Measurements from ENCODE around the gene RAB25. TPM values are rescaled to one million over a fixed set of nuclear protein-coding genes. Genes with fewer than 3 reads are reported as not detected.
A peak's percentile ranks its signal among the peaks of the same experiment; 100 is the strongest.

Gene RAB25
- total and polyA plus RNA-seq, 2 of the 13 experiments (the other 11 are each of a cell fraction or from before 2014, with no cell fraction given), result 0.20 to 0.22 TPM

GRCh38 chr1:156112276-156113137 is 51.5 kb downstream of the RAB25 start (continued):
- no peak for TF ChIP-seq ZBTB10 (CRISPR knock-in tag; IDR thresholded peaks at IDR 0.05; ENCODE audit: borderline replicate concordance)
- TF ChIP-seq ZSCAN25 (CRISPR knock-in tag; IDR thresholded peaks at IDR 0.05), result no peak
- TF ChIP-seq, protein P1, sequence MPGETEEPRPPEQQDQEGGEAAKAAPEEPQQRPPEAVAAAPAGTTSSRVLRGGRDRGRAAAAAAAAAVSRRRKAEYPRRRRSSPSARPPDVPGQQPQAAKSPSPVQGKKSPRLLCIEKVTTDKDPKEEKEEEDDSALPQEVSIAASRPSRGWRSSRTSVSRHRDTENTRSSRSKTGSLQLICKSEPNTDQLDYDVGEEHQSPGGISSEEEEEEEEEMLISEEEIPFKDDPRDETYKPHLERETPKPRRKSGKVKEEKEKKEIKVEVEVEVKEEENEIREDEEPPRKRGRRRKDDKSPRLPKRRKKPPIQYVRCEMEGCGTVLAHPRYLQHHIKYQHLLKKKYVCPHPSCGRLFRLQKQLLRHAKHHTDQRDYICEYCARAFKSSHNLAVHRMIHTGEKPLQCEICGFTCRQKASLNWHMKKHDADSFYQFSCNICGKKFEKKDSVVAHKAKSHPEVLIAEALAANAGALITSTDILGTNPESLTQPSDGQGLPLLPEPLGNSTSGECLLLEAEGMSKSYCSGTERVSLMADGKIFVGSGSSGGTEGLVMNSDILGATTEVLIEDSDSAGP (CRISPR knock-in tag; IDR thresholded peaks at IDR 0.05; ENCODE audit: borderline replicate concordance), result no peak

DNA sequence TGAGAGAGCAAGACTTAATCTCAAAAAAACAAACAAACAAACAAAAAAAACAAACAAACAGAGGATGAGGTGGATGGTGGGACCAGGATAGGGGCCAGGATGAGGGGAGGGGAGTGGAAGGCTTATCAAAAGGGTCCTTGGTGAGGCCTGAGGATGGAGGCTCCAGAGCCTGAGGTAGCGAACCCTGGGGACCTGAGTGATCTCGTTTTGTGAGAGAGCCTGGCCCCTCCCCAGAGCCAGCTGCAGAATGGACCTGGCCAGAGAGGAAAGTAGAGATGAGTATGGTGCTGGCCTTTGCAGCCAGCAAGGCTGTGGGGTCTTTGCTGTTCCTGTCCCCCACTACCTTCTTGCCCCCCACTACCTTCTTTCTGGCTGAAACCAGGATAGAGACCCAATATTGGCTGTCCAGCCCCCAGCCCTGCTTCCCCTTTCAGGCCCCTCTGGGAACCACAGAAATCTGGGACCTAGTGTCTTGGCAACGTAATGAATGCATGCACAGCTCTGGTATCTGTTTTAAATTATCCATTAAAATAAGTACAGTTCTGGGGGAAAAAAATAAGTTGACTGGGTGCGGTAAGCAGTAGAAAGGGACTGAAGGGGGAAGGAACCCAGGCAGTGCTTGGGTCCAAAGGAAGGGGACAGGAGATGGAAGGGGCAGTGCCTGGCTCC is 52.5 kb downstream of the RAB25 start:
- BruUV-seq (replicated peaks), result no TSS peak
- ATAC-seq, result no peak
- no peak for DNase-seq (ENCODE audit: low spot score)
- H3K27me3 ChIP-seq (ENCODE audit: control insufficient read depth in 1 of 2, insufficient read depth in 2 of 2, low read length in 2 of 2), result no peaks in the 10 kb centered on the region; a peak in 1 of 5 replicates
- ChIA-PET CTCF (ENCODE audit: low intra/inter-chr PET ratio, low total read pairs) (no interaction called here), POLR2A (interaction anchor here (0.9 to 6.1 kb wide), 8 partner anchors 8 to 344 kb away, joined by 3 to 90 read pairs (median 8); no protein-coding TSS in a partner anchor)
- in situ Hi-C loops (cut with HindIII; ENCODE audit: extremely low pct_ligation_motif_present, low pct_unique_long_range_greater_than_20kb), result no loop called here
- H2AFZ ChIP-seq (ENCODE audit: low read length), result no peak overlapping the region
- H3K4me3 ChIP-seq (replicated peaks in 1 of 3; ENCODE audit: insufficient read depth in 1 of 3, low read depth in 2 of 3, low read length in 3 of 3), result peak overlapping the region in 1 of 3 experiments; percentile 83; a peak in 1 of 6 replicates
- intact Hi-C loops (cut with micrococcal nuclease; ENCODE audit: unreplicated experiment), result no loop called here
- TF ChIP-seq PHF20 (CRISPR knock-in tag; IDR thresholded peaks at IDR 0.05) (no peak), U2AF1 (optimal IDR thresholded peaks at IDR 0.05; ENCODE audit: low read depth, low read length) (no peak), TMF1 (CRISPR knock-in tag; IDR thresholded peaks at IDR 0.05; ENCODE audit: low read depth) (no peak), ZNF660 (CRISPR knock-in tag; IDR thresholded peaks at IDR 0.05; ENCODE audit: borderline replicate concordance, low read depth) (no peak), SP4 (CRISPR knock-in tag; IDR thresholded peaks at IDR 0.05) (no peak)
- TF ChIP-seq, protein P2, sequence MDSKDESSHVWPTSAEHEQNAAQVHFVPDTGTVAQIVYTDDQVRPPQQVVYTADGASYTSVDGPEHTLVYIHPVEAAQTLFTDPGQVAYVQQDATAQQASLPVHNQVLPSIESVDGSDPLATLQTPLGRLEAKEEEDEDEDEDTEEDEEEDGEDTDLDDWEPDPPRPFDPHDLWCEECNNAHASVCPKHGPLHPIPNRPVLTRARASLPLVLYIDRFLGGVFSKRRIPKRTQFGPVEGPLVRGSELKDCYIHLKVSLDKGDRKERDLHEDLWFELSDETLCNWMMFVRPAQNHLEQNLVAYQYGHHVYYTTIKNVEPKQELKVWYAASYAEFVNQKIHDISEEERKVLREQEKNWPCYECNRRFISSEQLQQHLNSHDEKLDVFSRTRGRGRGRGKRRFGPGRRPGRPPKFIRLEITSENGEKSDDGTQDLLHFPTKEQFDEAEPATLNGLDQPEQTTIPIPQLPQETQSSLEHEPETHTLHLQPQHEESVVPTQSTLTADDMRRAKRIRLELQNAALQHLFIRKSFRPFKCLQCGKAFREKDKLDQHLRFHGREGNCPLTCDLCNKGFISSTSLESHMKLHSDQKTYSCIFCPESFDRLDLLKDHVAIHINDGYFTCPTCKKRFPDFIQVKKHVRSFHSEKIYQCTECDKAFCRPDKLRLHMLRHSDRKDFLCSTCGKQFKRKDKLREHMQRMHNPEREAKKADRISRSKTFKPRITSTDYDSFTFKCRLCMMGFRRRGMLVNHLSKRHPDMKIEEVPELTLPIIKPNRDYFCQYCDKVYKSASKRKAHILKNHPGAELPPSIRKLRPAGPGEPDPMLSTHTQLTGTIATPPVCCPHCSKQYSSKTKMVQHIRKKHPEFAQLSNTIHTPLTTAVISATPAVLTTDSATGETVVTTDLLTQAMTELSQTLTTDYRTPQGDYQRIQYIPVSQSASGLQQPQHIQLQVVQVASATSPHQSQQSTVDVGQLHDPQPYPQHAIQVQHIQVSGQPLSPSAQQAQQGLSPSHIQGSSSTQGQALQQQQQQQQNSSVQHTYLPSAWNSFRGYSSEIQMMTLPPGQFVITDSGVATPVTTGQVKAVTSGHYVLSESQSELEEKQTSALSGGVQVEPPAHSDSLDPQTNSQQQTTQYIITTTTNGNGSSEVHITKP (CRISPR knock-in tag; IDR thresholded peaks at IDR 0.05; ENCODE audit: low read depth), result peak; percentile 80
- 15% methylated on average over 4 of the region's 4 CpGs for WGBS (ENCODE audit: low lambda C conversion rate)
- H3K79me2 ChIP-seq (ENCODE audit: insufficient read depth, low read length), result peaks cover 37% of the 10 kb centered on the region
- peaks cover 6% of the 10 kb centered on the region; the same call in 1 of the 2 replicates for H4K20me1 ChIP-seq (ENCODE audit: insufficient read depth, low read length)
- H3K36me3 ChIP-seq (replicated peaks in 1 of 2; ENCODE audit: control insufficient read depth in 1 of 2, insufficient read depth in 2 of 2, low read length in 2 of 2), result no peaks in the 10 kb centered on the region
- H3K4me2 ChIP-seq (ENCODE audit: low read depth, low read length), result peak overlapping the region; percentile 80
- H3K9ac ChIP-seq (ENCODE audit: insufficient read depth, low read depth, low read length), result no peak overlapping the region
- no peaks in the 10 kb centered on the region for H3K9me3 ChIP-seq (ENCODE audit: low read length)
- no peak overlapping the region for H3K27ac ChIP-seq (ENCODE audit: extremely low read length, insufficient read depth, low read length)
- FAIRE-seq, result no peak
- peaks cover 68% of the 10 kb centered on the region for H3K4me1 ChIP-seq (ENCODE audit: insufficient read depth, low read length)
